ENCODE results near the gene C21orf91.

DNA sequence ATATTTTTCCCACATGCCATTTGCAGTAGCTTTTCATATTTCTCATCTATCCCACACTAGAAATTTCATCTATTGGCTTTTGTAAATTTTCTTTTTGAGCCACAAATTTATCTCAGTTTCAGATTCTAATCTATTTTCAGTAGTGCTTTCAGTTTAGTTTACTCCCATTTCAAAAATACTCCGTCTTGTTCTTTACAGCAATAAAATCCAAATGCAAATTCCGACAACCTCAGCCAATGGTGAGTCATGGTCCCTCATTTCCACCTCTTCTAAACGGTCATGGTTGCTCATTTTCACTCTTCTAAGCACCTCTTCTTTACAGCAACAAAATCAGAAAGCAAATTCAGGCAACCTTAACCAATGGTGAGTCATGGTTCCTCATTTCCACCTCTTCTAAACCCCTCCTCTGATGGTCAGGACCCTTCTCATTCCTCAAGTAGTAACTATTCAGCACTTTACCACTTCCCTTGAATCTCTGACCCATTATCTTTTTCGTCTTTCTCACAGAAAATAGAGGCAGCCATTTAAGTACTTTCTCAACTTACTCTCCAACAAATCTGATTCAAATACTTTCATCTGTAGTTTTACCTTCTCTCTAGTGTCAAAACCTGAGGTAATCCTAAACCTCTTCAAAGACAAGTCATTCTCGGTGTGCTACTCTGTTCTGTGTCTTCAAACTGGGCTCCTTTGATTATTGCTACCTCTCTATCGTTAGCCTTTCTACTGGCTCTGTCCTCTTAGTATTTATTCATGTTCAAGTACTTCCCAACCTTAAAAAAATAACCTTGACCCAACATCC lies 34.4 kb downstream of the C21orf91 start:
- TF ChIP-seq, protein P1, sequence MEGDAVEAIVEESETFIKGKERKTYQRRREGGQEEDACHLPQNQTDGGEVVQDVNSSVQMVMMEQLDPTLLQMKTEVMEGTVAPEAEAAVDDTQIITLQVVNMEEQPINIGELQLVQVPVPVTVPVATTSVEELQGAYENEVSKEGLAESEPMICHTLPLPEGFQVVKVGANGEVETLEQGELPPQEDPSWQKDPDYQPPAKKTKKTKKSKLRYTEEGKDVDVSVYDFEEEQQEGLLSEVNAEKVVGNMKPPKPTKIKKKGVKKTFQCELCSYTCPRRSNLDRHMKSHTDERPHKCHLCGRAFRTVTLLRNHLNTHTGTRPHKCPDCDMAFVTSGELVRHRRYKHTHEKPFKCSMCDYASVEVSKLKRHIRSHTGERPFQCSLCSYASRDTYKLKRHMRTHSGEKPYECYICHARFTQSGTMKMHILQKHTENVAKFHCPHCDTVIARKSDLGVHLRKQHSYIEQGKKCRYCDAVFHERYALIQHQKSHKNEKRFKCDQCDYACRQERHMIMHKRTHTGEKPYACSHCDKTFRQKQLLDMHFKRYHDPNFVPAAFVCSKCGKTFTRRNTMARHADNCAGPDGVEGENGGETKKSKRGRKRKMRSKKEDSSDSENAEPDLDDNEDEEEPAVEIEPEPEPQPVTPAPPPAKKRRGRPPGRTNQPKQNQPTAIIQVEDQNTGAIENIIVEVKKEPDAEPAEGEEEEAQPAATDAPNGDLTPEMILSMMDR (IDR thresholded peaks at IDR 0.05) = no peak
- TF ChIP-seq POLR2A (IDR thresholded peaks at IDR 0.05) = no peak

All from tibial nerve (tissue), 3 donors.